ENCODE measurements around the gene RTN4RL1.
"Not testable (repeated sequence)": the region's sequence is repeated elsewhere in the genome, so short reads cannot be mapped to it uniquely, and the experiment has no call there.

RTN4RL1 gene

GRCh38 chr17:1986783-1987451 is 38.2 kb downstream of the RTN4RL1 start:
- Histone ChIP-seq H3K27me3 (replicated peaks; ENCODE audit: control insufficient read depth, insufficient read depth, low read length, poor library complexity, severe bottlenecking) (no peaks in the 10 kb centered on the region), H3K27ac (ENCODE audit: insufficient read depth, low read length, poor library complexity, severe bottlenecking) (no peak overlapping the region), H3K4me3 (ENCODE audit: insufficient read depth, low read depth, low read length, poor library complexity, severe bottlenecking) (no peak overlapping the region), H3K36me3 (ENCODE audit: control insufficient read depth, insufficient read depth, low read length) (no peaks in the 10 kb centered on the region), H3K9me3 (ENCODE audit: control insufficient read depth, low read length) (no peaks in the 10 kb centered on the region), H3K4me1 (ENCODE audit: control insufficient read depth, insufficient read depth, low read length, poor library complexity, severe bottlenecking) (no peaks in the 10 kb centered on the region)
- no peak for DNase-seq

GRCh38 chr17:1985686-1986085 is 39.4 kb downstream of the RTN4RL1 start:
- no peak overlapping the region for H3K27ac ChIP-seq (ENCODE audit: insufficient read depth, low read length, poor library complexity, severe bottlenecking)
- DNase-seq, result no peak
- no peaks in the 10 kb centered on the region for H3K4me1 ChIP-seq (ENCODE audit: control insufficient read depth, insufficient read depth, low read length, poor library complexity, severe bottlenecking)
- no peaks in the 10 kb centered on the region for H3K36me3 ChIP-seq (ENCODE audit: control insufficient read depth, insufficient read depth, low read length)
- H3K9me3 ChIP-seq (ENCODE audit: control insufficient read depth, low read length), result no peaks in the 10 kb centered on the region
- H3K27me3 ChIP-seq (replicated peaks; ENCODE audit: control insufficient read depth, insufficient read depth, low read length, poor library complexity, severe bottlenecking), result no peaks in the 10 kb centered on the region
- no peak overlapping the region for H3K4me3 ChIP-seq (ENCODE audit: insufficient read depth, low read depth, low read length, poor library complexity, severe bottlenecking)

- no peaks in the 10 kb centered on the region for H3K9me3 ChIP-seq (ENCODE audit: control insufficient read depth, low read length)
- no peaks in the 10 kb centered on the region for H3K4me1 ChIP-seq (ENCODE audit: control insufficient read depth, insufficient read depth, low read length, poor library complexity, severe bottlenecking)
- H3K27me3 ChIP-seq (replicated peaks; ENCODE audit: control insufficient read depth, insufficient read depth, low read length, poor library complexity, severe bottlenecking), result no peaks in the 10 kb centered on the region
- H3K4me3 ChIP-seq (ENCODE audit: insufficient read depth, low read depth, low read length, poor library complexity, severe bottlenecking), result no peak overlapping the region
- no peak for DNase-seq
- H3K36me3 ChIP-seq (ENCODE audit: control insufficient read depth, insufficient read depth, low read length), result no peaks in the 10 kb centered on the region
- no peak overlapping the region for H3K27ac ChIP-seq (ENCODE audit: insufficient read depth, low read length, poor library complexity, severe bottlenecking)
These were observed 40.0 kb downstream of the RTN4RL1 start for GRCh38 chr17:1985093-1985492.

- H3K4me3 ChIP-seq (ENCODE audit: insufficient read depth, low read depth, low read length, poor library complexity, severe bottlenecking); DNase-seq: not testable (repeated sequence)
These were observed 42.3 kb downstream of the RTN4RL1 start for GRCh38 chr17:1982793-1983366.

GRCh38 chr17:1980665-1981250 is 44.4 kb downstream of the RTN4RL1 start:
- Histone ChIP-seq H3K4me1 (ENCODE audit: control insufficient read depth, insufficient read depth, low read length, poor library complexity, severe bottlenecking) (peaks cover 3% of the 10 kb centered on the region), H3K9me3 (ENCODE audit: control insufficient read depth, low read length) (no peaks in the 10 kb centered on the region), H3K36me3 (ENCODE audit: control insufficient read depth, insufficient read depth, low read length) (no peaks in the 10 kb centered on the region), H3K4me3 (ENCODE audit: insufficient read depth, low read depth, low read length, poor library complexity, severe bottlenecking) (no peak overlapping the region), H3K27me3 (replicated peaks; ENCODE audit: control insufficient read depth, insufficient read depth, low read length, poor library complexity, severe bottlenecking) (peaks cover 7% of the 10 kb centered on the region), H3K27ac (ENCODE audit: insufficient read depth, low read length, poor library complexity, severe bottlenecking) (no peak overlapping the region)
- DNase-seq, result no peak

More at GRCh38 chr17:1982793-1983366, 42.3 kb downstream of the RTN4RL1 start:
- H3K9me3 ChIP-seq (ENCODE audit: control insufficient read depth, low read length); H3K27me3 ChIP-seq (replicated peaks; ENCODE audit: control insufficient read depth, insufficient read depth, low read length, poor library complexity, severe bottlenecking); H3K36me3 ChIP-seq (ENCODE audit: control insufficient read depth, insufficient read depth, low read length); H3K27ac ChIP-seq (ENCODE audit: insufficient read depth, low read length, poor library complexity, severe bottlenecking); H3K4me1 ChIP-seq (ENCODE audit: control insufficient read depth, insufficient read depth, low read length, poor library complexity, severe bottlenecking): not testable (repeated sequence)

- DNase-seq, result no peak
- peaks cover 7% of the 10 kb centered on the region for H3K27me3 ChIP-seq (replicated peaks; ENCODE audit: control insufficient read depth, insufficient read depth, low read length, poor library complexity, severe bottlenecking)
These were observed 45.8 kb downstream of the RTN4RL1 start for GRCh38 chr17:1979182-1979985.

GRCh38 chr17:1978396-1978949 is 46.7 kb downstream of the RTN4RL1 start:
- DNase-seq, result no peak
- H3K4me1 ChIP-seq (ENCODE audit: control insufficient read depth, insufficient read depth, low read length, poor library complexity, severe bottlenecking), result peaks cover 3% of the 10 kb centered on the region
- peaks cover 7% of the 10 kb centered on the region for H3K27me3 ChIP-seq (replicated peaks; ENCODE audit: control insufficient read depth, insufficient read depth, low read length, poor library complexity, severe bottlenecking)
- H3K36me3 ChIP-seq (ENCODE audit: control insufficient read depth, insufficient read depth, low read length), result no peaks in the 10 kb centered on the region
- no peak overlapping the region for H3K4me3 ChIP-seq (ENCODE audit: insufficient read depth, low read depth, low read length, poor library complexity, severe bottlenecking)
- H3K9me3 ChIP-seq (ENCODE audit: control insufficient read depth, low read length), result no peaks in the 10 kb centered on the region
- H3K27ac ChIP-seq (ENCODE audit: insufficient read depth, low read length, poor library complexity, severe bottlenecking), result no peak overlapping the region

More at GRCh38 chr17:1979182-1979985, 45.8 kb downstream of the RTN4RL1 start:
- Histone ChIP-seq H3K9me3 (ENCODE audit: control insufficient read depth, low read length) (no peaks in the 10 kb centered on the region), H3K27ac (ENCODE audit: insufficient read depth, low read length, poor library complexity, severe bottlenecking) (no peak overlapping the region), H3K4me1 (ENCODE audit: control insufficient read depth, insufficient read depth, low read length, poor library complexity, severe bottlenecking) (peaks cover 3% of the 10 kb centered on the region), H3K4me3 (ENCODE audit: insufficient read depth, low read depth, low read length, poor library complexity, severe bottlenecking) (no peak overlapping the region), H3K36me3 (ENCODE audit: control insufficient read depth, insufficient read depth, low read length) (no peaks in the 10 kb centered on the region)

- Histone ChIP-seq H3K36me3 (ENCODE audit: control insufficient read depth, insufficient read depth, low read length) (no peaks in the 10 kb centered on the region), H3K9me3 (ENCODE audit: control insufficient read depth, low read length) (no peaks in the 10 kb centered on the region), H3K4me1 (ENCODE audit: control insufficient read depth, insufficient read depth, low read length, poor library complexity, severe bottlenecking) (peaks cover 3% of the 10 kb centered on the region), H3K27me3 (replicated peaks; ENCODE audit: control insufficient read depth, insufficient read depth, low read length, poor library complexity, severe bottlenecking) (peaks cover 7% of the 10 kb centered on the region), H3K4me3 (ENCODE audit: insufficient read depth, low read depth, low read length, poor library complexity, severe bottlenecking) (no peak overlapping the region), H3K27ac (ENCODE audit: insufficient read depth, low read length, poor library complexity, severe bottlenecking) (no peak overlapping the region)
- no peak for DNase-seq
These were observed 47.3 kb downstream of the RTN4RL1 start for GRCh38 chr17:1977583-1978395.

- no peak overlapping the region for H3K27ac ChIP-seq (ENCODE audit: insufficient read depth, low read length, poor library complexity, severe bottlenecking)
- no peak for DNase-seq
- peaks cover 7% of the 10 kb centered on the region for H3K27me3 ChIP-seq (replicated peaks; ENCODE audit: control insufficient read depth, insufficient read depth, low read length, poor library complexity, severe bottlenecking)
- H3K4me1 ChIP-seq (ENCODE audit: control insufficient read depth, insufficient read depth, low read length, poor library complexity, severe bottlenecking), result peaks cover 3% of the 10 kb centered on the region
- H3K4me3 ChIP-seq (ENCODE audit: insufficient read depth, low read depth, low read length, poor library complexity, severe bottlenecking), result no peak overlapping the region
- H3K9me3 ChIP-seq (ENCODE audit: control insufficient read depth, low read length), result no peaks in the 10 kb centered on the region
- no peaks in the 10 kb centered on the region for H3K36me3 ChIP-seq (ENCODE audit: control insufficient read depth, insufficient read depth, low read length)
These were observed 48.5 kb downstream of the RTN4RL1 start for GRCh38 chr17:1976683-1977064.
